Heart left ventricle (tissue), 16 donors: ENCODE measurements around the gene PDE3A. TPM values are rescaled to one million over a fixed set of nuclear protein-coding genes. Genes with fewer than 3 reads are reported as not detected.

ENCODE experiments used
- ATAC-seq, 4 donors: fragments of 200-7000 bp; cut with Tn5 transposase; one replicate each; pipeline ENCODE4 v1.9.1; 2020 to 2022; ENCODE audit warnings: moderate library complexity in 4 of 4, mild to moderate bottlenecking in 3 of 4, moderate number of reproducible peaks in 1 of 4
- DNase-seq, 5 donors: peaks; one replicate each; pipeline ENCODE4 v3.0.0-alpha.2; 2020
- H3K27ac ChIP-seq, 12 donors: fragments of 200-600 bp; sonication (generic) in 4 of 12; one replicate each; pipeline versions ENCODE4 v1.5.0 to v1.8.0; 2016 to 2022; ENCODE audit warnings: mild to moderate bottlenecking in 2 of 12
- H3K27me3 ChIP-seq, 9 donors: fragments of 200-600 bp; sonication (generic) in 2 of 9; one replicate each; pipeline versions ENCODE4 v1.5.1 to v1.8.0; 2016 to 2022; ENCODE audit warnings: mild to moderate bottlenecking in 3 of 9
- H3K36me3 ChIP-seq, 9 donors: fragments of 200-600 bp; sonication (generic) in 2 of 9; one replicate each; pipeline versions ENCODE4 v1.5.0 to v1.8.0; 2018 to 2022; ENCODE audit warnings: mild to moderate bottlenecking in 2 of 9
- H3K4me1 ChIP-seq, 12 donors: fragments of 200-600 bp; sonication (generic) in 4 of 12; one replicate each; pipeline versions ENCODE4 v1.5.0 to v1.8.0; 2016 to 2022; ENCODE audit warnings: mild to moderate bottlenecking in 3 of 12
- H3K4me3 ChIP-seq, 12 donors: fragments of 200-600 bp; sonication (generic) in 4 of 12; one replicate each; pipeline versions ENCODE4 v1.5.0 to v1.8.0; 2017 to 2022; ENCODE audit warnings: mild to moderate bottlenecking in 9 of 12, moderate library complexity in 4 of 12
- H3K9me3 ChIP-seq, 12 donors: fragments of 200-600 bp; sonication (generic) in 4 of 12; one replicate each; pipeline versions ENCODE4 v1.5.0 to v1.8.0; 2016 to 2022; ENCODE audit warnings: mild to moderate bottlenecking in 1 of 12
- CTCF ChIP-seq, 12 donors: fragments of 200-600 bp; sonication (generic) in 4 of 12; IDR thresholded peaks; one replicate each; pipeline versions ENCODE4 v1.5.0 to v1.8.0; 2018 to 2022; ENCODE audit warnings: antibody characterized with exemption in 12 of 12, mild to moderate bottlenecking in 5 of 12
- POLR2A ChIP-seq, 2 donors: fragments of 450-650 bp; IDR thresholded peaks; one replicate each; pipeline ENCODE4 v1.6.1; 2017; ENCODE audit warnings: antibody characterized with exemption in 2 of 2, mild to moderate bottlenecking in 2 of 2, moderate library complexity in 2 of 2
- WGBS, 4 donors: extraction: QIAGEN DNeasy Blood & Tissue Kit in 2 of 4; methylation state at CpG; one replicate each; pipeline versions ENCODE4 v1.1.5 to v1.1.7; 2013 to 2018; 5-methylcytosine and 5-hydroxymethylcytosine counted together
- intact Hi-C, 10 donors: fragments of 100-400 bp; cut with DNase I; formaldehyde crosslinking; loops; one replicate each; pipeline versions ENCODE4 v1.11.1 to v1.14.2; 2022
- polyA plus RNA-seq, 2 donors: library from polyadenylated mRNA; stranded (reverse); fragments of 200-250 nt; gene quantifications; one replicate each; pipeline ENCODE4 v1.2.3, GENCODE V29; 2013
- total RNA-seq, 9 donors: library from RNA; depleted of rRNA in 2 of 9; stranded (reverse); fragments of >200 nt in 2 of 9; fragmentation: NEBNext Ultra II Directional in 3 of 9; extraction: Animal tissue kit (Norgen Biotek cat#: 25700) in 3 of 9; gene quantifications; one replicate each; pipeline versions ENCODE4 v1.1.0 to v1.2.4, GENCODE V29; 2016 to 2023
- donor health status: ischemic (EF 13 %, LVEDD 7.1; RV severe dilation, severe dysfunction).
- donor health status: healthy with polysubstance abuse.
- donor health status: DM: no; HTN: yes; CAD: no.
- donor health status: DM: no; HTN: no; CAD: no.
- donor health status: ischemic (EF 25% LVEDD 6.9; RV normal size, moderate dysfunction).
- donor health status: ischemic (EF 25% LVEDD 5.7; RV mildly dilated, moderate dysfunction).
- donor health status: healthy.
- donor health status: DM: yes; HTN: yes; CAD: no.
- donor health status: ischemic (EF 35%, LVEDD 5.7; RV mildly dilated, moderate dysfunction).
- donor health status: nonischemic (EF 11% LVEDD 7.7; RV severe dilation, severe dysfunction).
- donor health status: DM: yes; HTN: yes; CAD: no.
- donor health status: PGD.
- donor health status: ischemic (EF 29% LVEDD 5.4; RV normal size, mild dysfunction).
- donor health status: nonischemic (EF 23%, LVEDD 6.1; RV moderate dilation, normal function).

PDE3A gene
- total and polyA plus RNA-seq, 11 donors = 44.5 to 295 (median 183) TPM

GRCh38 chr12:20443792-20444191 lies 75.5 kb downstream of the PDE3A start:
- no peaks in the 10 kb centered on the region for H3K27me3 ChIP-seq
- H3K4me3 ChIP-seq = no peak overlapping the region
- intact Hi-C loops = no loop called here
- H3K36me3 ChIP-seq = no peaks in the 10 kb centered on the region
- no peaks in the 10 kb centered on the region for H3K9me3 ChIP-seq
- no peak for TF ChIP-seq POLR2A (IDR thresholded peaks at IDR 0.05)
- WGBS, 4 donors = 33 to 46% (median 38%) methylated on average over 2 of the region's 2 CpGs
- H3K4me1 ChIP-seq = peaks cover 0 to 91% (median 58%) of the 10 kb centered on the region in 12 donors
- H3K27ac ChIP-seq = peak overlapping the region; percentile 10 to 94 (median 78)
- ATAC-seq (no peak), DNase-seq (no peak)

GRCh38 chr12:20444595-20445170 lies 76.3 kb downstream of the PDE3A start:
- ATAC-seq (no peak), DNase-seq (no peak)
- Histone ChIP-seq H3K36me3 (no peaks in the 10 kb centered on the region), H3K4me3 (no peak overlapping the region), H3K4me1 (peaks cover 0 to 91% (median 51%) of the 10 kb centered on the region in 12 donors), H3K27ac (peak overlapping the region; percentile 35 to 94 (median 78)), H3K9me3 (no peaks in the 10 kb centered on the region), H3K27me3 (no peaks in the 10 kb centered on the region)
- 55 to 73% (median 63%) methylated on average over 6 of the region's 6 CpGs for WGBS, 4 donors
- intact Hi-C loops = no loop called here
- TF ChIP-seq CTCF (IDR thresholded peaks at IDR 0.05) (no peak), POLR2A (IDR thresholded peaks at IDR 0.05) (no peak)

GRCh38 chr12:20445687-20446086 lies 77.3 kb downstream of the PDE3A start:
- DNase-seq (peak in 4 of 5 donors; percentile 31 to 67 (median 46)), ATAC-seq (peak; percentile 73 to 89 (median 86))
- H3K4me1 ChIP-seq = peaks cover 0 to 91% (median 45%) of the 10 kb centered on the region in 12 donors
- no peak overlapping the region for H3K4me3 ChIP-seq
- no peak for TF ChIP-seq CTCF (IDR thresholded peaks at IDR 0.05)
- no peak for TF ChIP-seq POLR2A (IDR thresholded peaks at IDR 0.05)
- no peaks in the 10 kb centered on the region for H3K9me3 ChIP-seq
- peak overlapping the region; percentile 47 to 94 (median 80) for H3K27ac ChIP-seq
- 21 to 27% (median 25%) methylated on average over 4 of the region's 4 CpGs for WGBS, 4 donors
- no peaks in the 10 kb centered on the region for H3K36me3 ChIP-seq
- intact Hi-C loops = no loop called here
- H3K27me3 ChIP-seq = no peaks in the 10 kb centered on the region

GRCh38 chr12:20446836-20447235 lies 78.5 kb downstream of the PDE3A start:
- no peaks in the 10 kb centered on the region for H3K27me3 ChIP-seq
- no peak for TF ChIP-seq CTCF (IDR thresholded peaks at IDR 0.05)
- no peak overlapping the region for H3K4me3 ChIP-seq
- peaks cover 0 to 81% (median 41%) of the 10 kb centered on the region in 12 donors for H3K4me1 ChIP-seq
- H3K9me3 ChIP-seq = no peaks in the 10 kb centered on the region
- DNase-seq (no peak), ATAC-seq (no peak)
- no peaks in the 10 kb centered on the region for H3K36me3 ChIP-seq
- H3K27ac ChIP-seq = peak overlapping the region; percentile 47 to 94 (median 80)
- 55 to 63% (median 59%) methylated on average over 3 of the region's 3 CpGs for WGBS, 4 donors
- intact Hi-C loops = no loop called here

GRCh38 chr12:20448781-20449180 lies 80.4 kb downstream of the PDE3A start:
- H3K4me3 ChIP-seq = no peak overlapping the region
- no peaks in the 10 kb centered on the region for H3K27me3 ChIP-seq
- no peak for DNase-seq
- H3K9me3 ChIP-seq = no peaks in the 10 kb centered on the region
- H3K27ac ChIP-seq = peak overlapping the region in 7 of 12 donors; percentile 6 to 94 (median 49)
- intact Hi-C loops = no loop called here
- TF ChIP-seq POLR2A (IDR thresholded peaks at IDR 0.05) (no peak), CTCF (IDR thresholded peaks at IDR 0.05) (no peak)
- H3K36me3 ChIP-seq = no peaks in the 10 kb centered on the region
- peaks cover 0 to 71% (median 41%) of the 10 kb centered on the region in 12 donors for H3K4me1 ChIP-seq
- ATAC-seq = no peak
- 67 to 78% (median 70%) methylated on average over 2 of the region's 2 CpGs for WGBS, 4 donors
